HepG2 (cell line): ENCODE results near the gene TMEM167A. TPM values are rescaled to one million over a fixed set of nuclear protein-coding genes. Genes with fewer than 3 reads are reported as not detected.

Source experiments
- ATAC-seq: fragments of 200-7000 bp; cut with Tn5 transposase; 3 replicates; pipeline ENCODE4 v1.9.1; 2020; ENCODE audit warnings: mild to moderate bottlenecking, moderate library complexity
- BruUV-seq: library from RNA; stranded (reverse); fragments of 400-500 nt; replicated peaks from 2 replicates; lab custom pipeline; 2021; lab: Mats Ljungman, UMichigan
- CTCF ChIA-PET: fragments of 300-600 bp; formaldehyde crosslinking; extraction: SDS; loops from one replicate; lab custom pipeline; 2021; ENCODE audit warnings: low total read pairs, inconsistent platforms, low intra/inter-chr PET ratio; lab: Yijun Ruan, JAX
- POLR2A ChIA-PET: fragments of 350-600 bp; sonication (Branson Sonifier 250); formaldehyde crosslinking; loops from one replicate; lab custom pipeline; 2020; ENCODE audit warnings: antibody characterized with exemption, inconsistent platforms; lab: Yijun Ruan, JAX
- DNase-seq: peaks from one replicate; pipeline ENCODE4 v3.0.0-alpha.2; 2015; ENCODE audit warnings: low spot score
- FAIRE-seq: peaks from 3 replicates; lab custom pipeline; 2011; peaks lifted over from hg19 to GRCh38; lab: Jason Lieb, UNC
- H2AFZ ChIP-seq: one replicate; pipeline ENCODE4 v1.6.1; 2011; ENCODE audit warnings: low read length, inconsistent platforms
- H3K27ac ChIP-seq: fragments of 300-600 bp; 3 replicates; pipeline ENCODE4 v1.8.0; 2011; ENCODE audit warnings: mixed run types, mild to moderate bottlenecking, mixed read lengths, low read length, inconsistent platforms; ENCODE audit not compliant: insufficient read depth; ENCODE audit errors: extremely low read length
- H3K27me3 ChIP-seq, 2 experiments: fragments of 200-600 bp in 1 of 2; 2 replicates in 1 of 2; 3 replicates in 1 of 2; pipeline versions ENCODE4 v1.6.0 to v1.8.0; 2011; ENCODE audit warnings: low read length in 2 of 2, mild to moderate bottlenecking in 2 of 2, moderate library complexity in 2 of 2, inconsistent platforms in 1 of 2; ENCODE audit not compliant: insufficient read depth in 2 of 2, control insufficient read depth in 1 of 2
- H3K36me3 ChIP-seq, 2 experiments: fragments of 200-600 bp in 1 of 2; replicated peaks in 1 of 2; 2 replicates in 1 of 2; 3 replicates in 1 of 2; pipeline versions ENCODE4 v1.5.1 to v1.8.0; 2011; ENCODE audit warnings: low read length in 2 of 2, inconsistent platforms in 1 of 2; ENCODE audit not compliant: insufficient read depth in 2 of 2, control insufficient read depth in 1 of 2
- H3K4me1 ChIP-seq: 2 replicates; pipeline ENCODE4 v1.5.1; 2012; ENCODE audit warnings: low read length, inconsistent platforms; ENCODE audit not compliant: insufficient read depth
- H3K4me2 ChIP-seq: 2 replicates; pipeline ENCODE4 v1.6.0; 2011; ENCODE audit warnings: low read depth, low read length, inconsistent platforms
- H3K4me3 ChIP-seq, 3 experiments: fragments of 200-600 bp in 1 of 3; sonication (generic), shearing (Covaris generic) in 1 of 3; replicated peaks in 1 of 3; 2 replicates each; pipeline ENCODE4 v1.5.1; 2011 to 2016; ENCODE audit warnings: low read length in 3 of 3, inconsistent platforms in 2 of 3, low read depth in 2 of 3, mild to moderate bottlenecking in 2 of 3, control low read depth in 1 of 3, mixed read lengths in 1 of 3; ENCODE audit not compliant: insufficient read depth in 1 of 3
- H3K79me2 ChIP-seq: one replicate; pipeline ENCODE4 v1.6.1; 2011; ENCODE audit warnings: low read length, inconsistent platforms; ENCODE audit not compliant: insufficient read depth
- H3K9ac ChIP-seq: 2 replicates; pipeline ENCODE4 v1.6.0; 2011; ENCODE audit warnings: mild to moderate bottlenecking, low read depth, low read length, inconsistent platforms; ENCODE audit not compliant: insufficient read depth
- H3K9me3 ChIP-seq: 2 replicates; pipeline ENCODE4 v1.5.1; 2012; ENCODE audit warnings: mild to moderate bottlenecking, low read length
- H4K20me1 ChIP-seq: 2 replicates; pipeline ENCODE4 v1.6.0; 2011; ENCODE audit warnings: inconsistent platforms, mild to moderate bottlenecking, low read length, moderate library complexity; ENCODE audit not compliant: insufficient read depth
- ATF5 ChIP-seq: sonication (generic); formaldehyde crosslinking; IDR thresholded peaks from 2 replicates; pipeline ENCODE4 v1.4.0; 2020; ENCODE audit warnings: mild to moderate bottlenecking, low read depth, missing genetic modification reagents
- FOXP4 ChIP-seq: sonication (generic); formaldehyde crosslinking; IDR thresholded peaks from 2 replicates; pipeline ENCODE4 v1.4.0; 2020; ENCODE audit warnings: missing genetic modification reagents
- GTF3A ChIP-seq: sonication (generic); formaldehyde crosslinking; conservative IDR thresholded peaks from 2 replicates; pipeline ENCODE4 v1.4.0; 2020; ENCODE audit warnings: mild to moderate bottlenecking, missing genetic modification reagents
- HINFP ChIP-seq: sonication (generic); formaldehyde crosslinking; IDR thresholded peaks from 2 replicates; pipeline ENCODE4 v1.4.0; 2020; ENCODE audit warnings: low read depth, mild to moderate bottlenecking, missing genetic modification reagents
- NBN ChIP-seq: fragments of 450-650 bp; conservative IDR thresholded peaks from 2 replicates; pipeline ENCODE4 v1.6.1; 2017
- PCBP2 ChIP-seq: fragments of 200-400 bp; formaldehyde crosslinking; optimal IDR thresholded peaks from 2 replicates; pipeline ENCODE3; 2018; ENCODE audit warnings: low read length, low read depth; ENCODE audit not compliant: poor library complexity, severe bottlenecking
- RELA ChIP-seq: sonication (generic); formaldehyde crosslinking; IDR thresholded peaks from 2 replicates; pipeline ENCODE4 v1.4.0; 2020; ENCODE audit warnings: missing genetic modification reagents
- YEATS2 ChIP-seq: sonication (generic); formaldehyde crosslinking; IDR thresholded peaks from 2 replicates; pipeline ENCODE4 v1.4.0; 2020; ENCODE audit warnings: missing genetic modification reagents, borderline replicate concordance
- ZNF350 ChIP-seq: sonication (generic); formaldehyde crosslinking; IDR thresholded peaks from 2 replicates; pipeline ENCODE4 v1.4.0; 2020; ENCODE audit warnings: mild to moderate bottlenecking, low read depth, missing genetic modification reagents, borderline replicate concordance
- ZNF552 ChIP-seq: sonication (generic); formaldehyde crosslinking; IDR thresholded peaks from 2 replicates; pipeline ENCODE4 v1.9.0; 2022; ENCODE audit warnings: missing genetic modification reagents, mild to moderate bottlenecking, borderline replicate concordance
- ZNF607 ChIP-seq: sonication (generic); formaldehyde crosslinking; IDR thresholded peaks from 2 replicates; pipeline ENCODE4 v1.5.1; 2020; ENCODE audit warnings: missing genetic modification reagents, mild to moderate bottlenecking, borderline replicate concordance
- WGBS: methylation state at CpG from one replicate; pipeline ENCODE4 v1.1.6; 2017; ENCODE audit warnings: low lambda C conversion rate; 5-methylcytosine and 5-hydroxymethylcytosine counted together
- in situ Hi-C: cut with HindIII; loops from 2 replicates; pipeline ENCODE4 v1.10.0; 2017; ENCODE audit warnings: low pct_unique_long_range_greater_than_20kb; ENCODE audit not compliant: extremely low pct_ligation_motif_present
- intact Hi-C: fragments of 100-400 bp; cut with micrococcal nuclease; formaldehyde crosslinking; loops from one replicate; pipeline ENCODE4 v1.10.0; 2022; ENCODE audit not compliant: unreplicated experiment
- polyA plus RNA-seq, 8 experiments: library from polyadenylated mRNA; depleted of rRNA in 3 of 8; stranded (reverse) in 7 of 8; unstranded in 1 of 8; fragments of >200 nt; fragmentation: Illumina TruSeq in 4 of 8; extraction: Trizol in 4 of 8; gene quantifications; 2 replicates each; pipeline versions ENCODE4 v1.2.1 to v1.2.3, GENCODE V29; 2011 to 2016; ENCODE audit warnings: low read depth in 4 of 8, missing spikeins in 1 of 8, mixed read lengths in 1 of 8; ENCODE audit not compliant: insufficient read depth in 1 of 8
- total RNA-seq, 5 experiments: library from RNA; depleted of rRNA; stranded (reverse); fragments of >200 nt; fragmentation: Illumina TruSeq; extraction: Trizol; gene quantifications; 2 replicates each; pipeline ENCODE4 v1.2.3, GENCODE V29; 2016; ENCODE audit warnings: low read depth in 1 of 5

TMEM167A gene
- total and polyA plus RNA-seq, 2 of the 13 experiments (the other 11 are each of a cell fraction or from before 2014, with no cell fraction given), result 47.0 to 78.7 TPM

GRCh38 chr5:83036991-83037575 is 40.1 kb downstream of the TMEM167A start:
- TF ChIP-seq ATF5 (CRISPR knock-in tag) (no peak), GTF3A (CRISPR knock-in tag) (no peak)
- no peak for FAIRE-seq
- CTCF ChIA-PET, result no interaction called here

GRCh38 chr5:83035373-83036100 is 41.7 kb downstream of the TMEM167A start:
- Histone ChIP-seq H3K79me2 (no peaks in the 10 kb centered on the region), H3K27me3 (0 out of 5 replicates have a peak, but pooled peaks cover 0 to 2% of the 10 kb centered on the region in 2 experiments), H3K27ac (no peak overlapping the region), H3K4me1 (no peaks in the 10 kb centered on the region), H3K36me3 (no peaks in the 10 kb centered on the region), H2AFZ (no peak overlapping the region), H3K9ac (no peak overlapping the region), H3K4me3 (no peak overlapping the region), H3K9me3 (no peaks in the 10 kb centered on the region), H3K4me2 (no peak overlapping the region), H4K20me1 (no peaks in the 10 kb centered on the region)
- no peak for FAIRE-seq
- ChIA-PET POLR2A (interaction anchor here (0.6 to 1.0 kb wide), 2 partner anchors 8 to 42 kb away, joined by 3 to 4 read pairs; partner anchors contain the start of genes TMEM167A and XRCC4), CTCF (no interaction called here)
- WGBS, result 54% methylated on average over 5 of the region's 5 CpGs
- intact Hi-C loops, result no loop called here
- no TSS peak for BruUV-seq
- peak; percentile 54 for ATAC-seq
- no peak for DNase-seq
- in situ Hi-C loops, result no loop called here
- no peak for TF ChIP-seq HINFP (CRISPR knock-in tag)
- no peak for TF ChIP-seq FOXP4
- no peak for TF ChIP-seq ZNF607
- TF ChIP-seq NBN, result no peak
- TF ChIP-seq RELA (CRISPR knock-in tag), result no peak
- no peak for TF ChIP-seq YEATS2 (CRISPR knock-in tag)
- TF ChIP-seq ZNF552 (CRISPR knock-in tag), result no peak
- TF ChIP-seq ZNF350, result no peak
- no peak for TF ChIP-seq PCBP2

More at GRCh38 chr5:83036991-83037575, 40.1 kb downstream of the TMEM167A start:
- in situ Hi-C loops (no loop called here), intact Hi-C loops (no loop called here)
- Histone ChIP-seq H3K4me1 (peaks cover 2% of the 10 kb centered on the region; the same call in 1 of the 2 replicates), H2AFZ (no peak overlapping the region), H3K9me3 (no peaks in the 10 kb centered on the region), H3K79me2 (no peaks in the 10 kb centered on the region), H4K20me1 (no peaks in the 10 kb centered on the region), H3K4me3 (no peak overlapping the region), H3K36me3 (no peaks in the 10 kb centered on the region), H3K9ac (no peak overlapping the region), H3K4me2 (no peak overlapping the region), H3K27ac (no peak overlapping the region), H3K27me3 (0 out of 5 replicates have a peak, but pooled peaks cover 0 to 2% of the 10 kb centered on the region in 2 experiments)
- no TSS peak for BruUV-seq
- DNase-seq (no peak), ATAC-seq (no peak)
- POLR2A ChIA-PET, result no interaction called here
- WGBS, result 15% methylated on average over 4 of the region's 4 CpGs
